Measurements from ENCODE around the gene NR3C1. TPM values are rescaled to one million over a fixed set of nuclear protein-coding genes. Genes with fewer than 3 reads are reported as not detected.

NR3C1 gene
- total RNA-seq, 1 experiment from 2014 or later, result 16.0 TPM

DNA sequence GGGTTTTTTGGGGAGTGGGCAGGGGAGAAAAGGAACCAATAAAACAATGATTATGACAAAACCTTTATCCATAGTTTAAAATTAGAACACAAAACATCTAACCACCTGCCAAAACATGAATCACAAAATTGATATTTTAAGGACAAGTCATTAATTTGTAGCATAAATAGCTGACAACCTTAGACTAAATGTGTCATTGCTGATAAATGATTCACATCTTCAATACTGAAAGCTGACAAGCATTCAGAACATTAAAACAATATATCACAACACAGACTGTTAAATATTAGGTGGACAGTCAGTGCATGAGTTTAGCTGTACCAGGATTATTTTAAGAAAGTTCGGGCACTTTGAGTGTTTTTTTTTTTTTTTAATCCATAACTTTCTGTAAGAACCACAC, 71.5 kb downstream of the NR3C1 start:
- RAD21 ChIA-PET (ENCODE audit: low non-redundant PET in 1 of 2, low total read pairs in 2 of 2, uncharacterized antibody in 2 of 2, unreplicated experiment in 2 of 2), result no interaction called here
- ATAC-seq, result no peak
- Histone ChIP-seq H3K9me3 (ENCODE audit: control insufficient read depth in 1 of 2, insufficient read depth in 1 of 2, low read depth in 1 of 2, low read length in 2 of 2) (no peaks in the 10 kb centered on the region), H3K4me3 (replicated peaks in 1 of 2; ENCODE audit: low read depth in 1 of 2, low read length in 2 of 2) (no peak overlapping the region), H3K9me2 (ENCODE audit: insufficient read depth) (no peaks in the 10 kb centered on the region), H3K4me1 (ENCODE audit: control insufficient read depth in 1 of 2, insufficient read depth in 2 of 2, low read length in 2 of 2) (no peaks in the 10 kb centered on the region), H3K79me2 (ENCODE audit: insufficient read depth, low read length) (no peaks in the 10 kb centered on the region), H4K20me1 (ENCODE audit: insufficient read depth) (no peaks in the 10 kb centered on the region), H3K27me3 (ENCODE audit: insufficient read depth, low read length) (no peaks in the 10 kb centered on the region), H3K9ac (ENCODE audit: low read length) (no peak overlapping the region), H3K4me2 (ENCODE audit: low read length) (no peak overlapping the region), H3K36me3 (ENCODE audit: control insufficient read depth in 1 of 2, insufficient read depth in 2 of 2, low read length in 2 of 2) (no peaks in the 10 kb centered on the region), H3K27ac (ENCODE audit: low read depth, low read length) (no peak overlapping the region), H2AFZ (ENCODE audit: low read depth, low read length, poor library complexity, severe bottlenecking) (no peak overlapping the region)
- POLR2A ChIA-PET, result no interaction called here
- no TSS peak for BruUV-seq (replicated peaks)
- no peak for DNase-seq (ENCODE audit: low read depth, low spot score)
- intact Hi-C loops (cut with micrococcal nuclease), result no loop called here
- TF ChIP-seq, protein P1, sequence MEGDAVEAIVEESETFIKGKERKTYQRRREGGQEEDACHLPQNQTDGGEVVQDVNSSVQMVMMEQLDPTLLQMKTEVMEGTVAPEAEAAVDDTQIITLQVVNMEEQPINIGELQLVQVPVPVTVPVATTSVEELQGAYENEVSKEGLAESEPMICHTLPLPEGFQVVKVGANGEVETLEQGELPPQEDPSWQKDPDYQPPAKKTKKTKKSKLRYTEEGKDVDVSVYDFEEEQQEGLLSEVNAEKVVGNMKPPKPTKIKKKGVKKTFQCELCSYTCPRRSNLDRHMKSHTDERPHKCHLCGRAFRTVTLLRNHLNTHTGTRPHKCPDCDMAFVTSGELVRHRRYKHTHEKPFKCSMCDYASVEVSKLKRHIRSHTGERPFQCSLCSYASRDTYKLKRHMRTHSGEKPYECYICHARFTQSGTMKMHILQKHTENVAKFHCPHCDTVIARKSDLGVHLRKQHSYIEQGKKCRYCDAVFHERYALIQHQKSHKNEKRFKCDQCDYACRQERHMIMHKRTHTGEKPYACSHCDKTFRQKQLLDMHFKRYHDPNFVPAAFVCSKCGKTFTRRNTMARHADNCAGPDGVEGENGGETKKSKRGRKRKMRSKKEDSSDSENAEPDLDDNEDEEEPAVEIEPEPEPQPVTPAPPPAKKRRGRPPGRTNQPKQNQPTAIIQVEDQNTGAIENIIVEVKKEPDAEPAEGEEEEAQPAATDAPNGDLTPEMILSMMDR (IDR thresholded peaks at IDR 0.05 in 2 of 3, conservative IDR thresholded peaks at IDR 0.05 in 1 of 3; ENCODE audit: borderline replicate concordance in 1 of 3, insufficient read depth in 1 of 3, low read depth in 2 of 3, low read length in 2 of 3), result no peak
- TF ChIP-seq EZH2 (IDR thresholded peaks at IDR 0.05) (no peak), JUND (IDR thresholded peaks at IDR 0.05) (no peak), ZBTB33 (IDR thresholded peaks at IDR 0.05; ENCODE audit: extremely low read depth, insufficient replicate concordance, low read length) (no peak), ELF1 (IDR thresholded peaks at IDR 0.05; ENCODE audit: borderline replicate concordance, low read depth) (no peak), ATF3 (IDR thresholded peaks at IDR 0.05) (no peak), CBX3 (IDR thresholded peaks at IDR 0.05; ENCODE audit: low read depth) (no peak), ZFX (IDR thresholded peaks at IDR 0.05) (no peak), RAD21 (IDR thresholded peaks at IDR 0.05; ENCODE audit: low read depth) (no peak), TCF7L2 (IDR thresholded peaks at IDR 0.05; ENCODE audit: borderline replicate concordance, extremely low read depth, insufficient read depth, insufficient read length) (no peak), YY1 (IDR thresholded peaks at IDR 0.05; ENCODE audit: extremely low read depth, insufficient replicate concordance, low read depth, low read length) (no peak), SP1 (IDR thresholded peaks at IDR 0.05; ENCODE audit: low read depth) (no peak), SIN3A (IDR thresholded peaks at IDR 0.05; ENCODE audit: low read depth) (no peak), FOSL1 (IDR thresholded peaks at IDR 0.05; ENCODE audit: low read depth) (no peak), POLR2A (IDR thresholded peaks at IDR 0.05; ENCODE audit: borderline replicate concordance, extremely low read depth, insufficient read depth, insufficient read length) (no peak)
- TF ChIP-seq, protein P2, sequence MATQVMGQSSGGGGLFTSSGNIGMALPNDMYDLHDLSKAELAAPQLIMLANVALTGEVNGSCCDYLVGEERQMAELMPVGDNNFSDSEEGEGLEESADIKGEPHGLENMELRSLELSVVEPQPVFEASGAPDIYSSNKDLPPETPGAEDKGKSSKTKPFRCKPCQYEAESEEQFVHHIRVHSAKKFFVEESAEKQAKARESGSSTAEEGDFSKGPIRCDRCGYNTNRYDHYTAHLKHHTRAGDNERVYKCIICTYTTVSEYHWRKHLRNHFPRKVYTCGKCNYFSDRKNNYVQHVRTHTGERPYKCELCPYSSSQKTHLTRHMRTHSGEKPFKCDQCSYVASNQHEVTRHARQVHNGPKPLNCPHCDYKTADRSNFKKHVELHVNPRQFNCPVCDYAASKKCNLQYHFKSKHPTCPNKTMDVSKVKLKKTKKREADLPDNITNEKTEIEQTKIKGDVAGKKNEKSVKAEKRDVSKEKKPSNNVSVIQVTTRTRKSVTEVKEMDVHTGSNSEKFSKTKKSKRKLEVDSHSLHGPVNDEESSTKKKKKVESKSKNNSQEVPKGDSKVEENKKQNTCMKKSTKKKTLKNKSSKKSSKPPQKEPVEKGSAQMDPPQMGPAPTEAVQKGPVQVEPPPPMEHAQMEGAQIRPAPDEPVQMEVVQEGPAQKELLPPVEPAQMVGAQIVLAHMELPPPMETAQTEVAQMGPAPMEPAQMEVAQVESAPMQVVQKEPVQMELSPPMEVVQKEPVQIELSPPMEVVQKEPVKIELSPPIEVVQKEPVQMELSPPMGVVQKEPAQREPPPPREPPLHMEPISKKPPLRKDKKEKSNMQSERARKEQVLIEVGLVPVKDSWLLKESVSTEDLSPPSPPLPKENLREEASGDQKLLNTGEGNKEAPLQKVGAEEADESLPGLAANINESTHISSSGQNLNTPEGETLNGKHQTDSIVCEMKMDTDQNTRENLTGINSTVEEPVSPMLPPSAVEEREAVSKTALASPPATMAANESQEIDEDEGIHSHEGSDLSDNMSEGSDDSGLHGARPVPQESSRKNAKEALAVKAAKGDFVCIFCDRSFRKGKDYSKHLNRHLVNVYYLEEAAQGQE (IDR thresholded peaks at IDR 0.05; ENCODE audit: low read depth), result no peak
- TF ChIP-seq, protein P3, sequence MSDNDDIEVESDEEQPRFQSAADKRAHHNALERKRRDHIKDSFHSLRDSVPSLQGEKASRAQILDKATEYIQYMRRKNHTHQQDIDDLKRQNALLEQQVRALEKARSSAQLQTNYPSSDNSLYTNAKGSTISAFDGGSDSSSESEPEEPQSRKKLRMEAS (IDR thresholded peaks at IDR 0.05), result no peak
- CTCF ChIA-PET, result no interaction called here

Measured in HCT116 (cell line).